Thoracic aorta (tissue), 2 donors: ENCODE data around the gene RNF138. TPM values are rescaled to one million over a fixed set of nuclear protein-coding genes. Genes with fewer than 3 reads are reported as not detected.

ENCODE experiments used
- ATAC-seq: fragments of 150-250 bp; one replicate; pipeline ENCODE4 v1.8.0; 2017; ENCODE audit warnings: low read depth; ENCODE audit not compliant: insufficient number of reproducible peaks, low FRiP score
- DNase-seq: peaks from one replicate; pipeline ENCODE4 v3.0.0-alpha.2; 2020; ENCODE audit warnings: low spot score
- H3K27ac ChIP-seq, 2 donors: fragments of 200-600 bp; sonication (generic); 1 replicate in 1 of 2; 2 replicates in 1 of 2; pipeline ENCODE4 v1.5.1; 2016; ENCODE audit warnings: mild to moderate bottlenecking in 2 of 2, moderate library complexity in 2 of 2
- H3K27me3 ChIP-seq: fragments of 200-600 bp; sonication (generic); replicated peaks from 2 replicates; pipeline ENCODE4 v1.6.0; 2016; ENCODE audit warnings: mild to moderate bottlenecking; ENCODE audit not compliant: insufficient read depth
- H3K36me3 ChIP-seq: fragments of 200-600 bp; sonication (generic); one replicate; pipeline ENCODE4 v1.5.1; 2016
- H3K4me1 ChIP-seq, 2 donors: fragments of 200-600 bp; sonication (generic); 1 replicate in 1 of 2; 2 replicates in 1 of 2; pipeline versions ENCODE4 v1.5.1 to v1.6.0; 2016; ENCODE audit warnings: low read depth in 2 of 2, mild to moderate bottlenecking in 1 of 2; ENCODE audit not compliant: control insufficient read depth in 1 of 2
- H3K4me3 ChIP-seq: fragments of 200-600 bp; sonication (generic); 2 replicates; pipeline ENCODE4 v1.5.1; 2016; ENCODE audit warnings: mild to moderate bottlenecking
- H3K9me3 ChIP-seq: fragments of 200-600 bp; sonication (generic); 2 replicates; pipeline ENCODE4 v1.5.1; 2016
- CTCF ChIP-seq: fragments of 200-600 bp; sonication (generic); IDR thresholded peaks from one replicate; pipeline ENCODE4 v1.5.1; 2019; ENCODE audit warnings: antibody characterized with exemption
- total RNA-seq, 2 donors: library from RNA; depleted of rRNA; stranded (reverse); fragments of >200 nt; gene quantifications; one replicate each; pipeline versions ENCODE4 v1.1.0 to v1.2.3, GENCODE V29; 2016

Gene RNF138
- total RNA-seq, 2 donors from 2014 or later = 17.7 to 18.5 TPM

- Histone ChIP-seq H3K4me1 (no peaks in the 10 kb centered on the region), H3K4me3 (no peak overlapping the region), H3K27ac (no peak overlapping the region), H3K27me3 (no peaks in the 10 kb centered on the region), H3K9me3 (no peaks in the 10 kb centered on the region), H3K36me3 (no peaks in the 10 kb centered on the region)
- DNase-seq (no peak), ATAC-seq (no peak)
- no peak for TF ChIP-seq CTCF
Measured at GRCh38 chr18:32056613-32057358, 34.9 kb upstream of the RNF138 start.

GRCh38 chr18:32057624-32058165, 34.0 kb upstream of the RNF138 start:
- H3K9me3 ChIP-seq = no peaks in the 10 kb centered on the region
- no peak overlapping the region for H3K4me3 ChIP-seq
- ATAC-seq = no peak
- no peak for TF ChIP-seq CTCF
- H3K27me3 ChIP-seq = no peaks in the 10 kb centered on the region
- no peaks in the 10 kb centered on the region for H3K4me1 ChIP-seq
- H3K36me3 ChIP-seq = no peaks in the 10 kb centered on the region
- H3K27ac ChIP-seq = no peak overlapping the region
- DNase-seq = no peak

- no peak for ATAC-seq
- Histone ChIP-seq H3K27me3 (no peaks in the 10 kb centered on the region), H3K4me3 (no peak overlapping the region), H3K4me1 (no peaks in the 10 kb centered on the region), H3K36me3 (no peaks in the 10 kb centered on the region), H3K27ac (no peak overlapping the region), H3K9me3 (no peaks in the 10 kb centered on the region)
- no peak for TF ChIP-seq CTCF
- no peak for DNase-seq
Measured at GRCh38 chr18:32060026-32060425, 31.6 kb upstream of the RNF138 start.

GRCh38 chr18:32067375-32068167, 24.1 kb upstream of the RNF138 start:
- ATAC-seq (no peak), DNase-seq (no peak)
- no peak overlapping the region for H3K4me3 ChIP-seq
- H3K27ac ChIP-seq = no peak overlapping the region
- H3K27me3 ChIP-seq = no peaks in the 10 kb centered on the region
- no peaks in the 10 kb centered on the region for H3K9me3 ChIP-seq
- TF ChIP-seq CTCF = no peak
- H3K36me3 ChIP-seq = no peaks in the 10 kb centered on the region
- no peaks in the 10 kb centered on the region for H3K4me1 ChIP-seq

GRCh38 chr18:32072321-32072720, 19.4 kb upstream of the RNF138 start:
- Histone ChIP-seq H3K27me3 (no peaks in the 10 kb centered on the region), H3K36me3 (no peaks in the 10 kb centered on the region), H3K27ac (no peak overlapping the region), H3K9me3 (no peaks in the 10 kb centered on the region), H3K4me1 (no peaks in the 10 kb centered on the region), H3K4me3 (no peak overlapping the region)
- ATAC-seq (no peak), DNase-seq (no peak)
- TF ChIP-seq CTCF = peak; percentile 38
